ENCODE results near the gene C1orf35.

- TF ChIP-seq CTCF (IDR thresholded peaks at IDR 0.05; ENCODE audit: control extremely low read depth in 1 of 3, insufficient read depth in 1 of 3, low read depth in 1 of 3, low read length in 3 of 3) (no peak), GTF2F1 (IDR thresholded peaks at IDR 0.05; ENCODE audit: borderline replicate concordance, low read depth, low read length) (no peak), POLR2A (IDR thresholded peaks at IDR 0.05; ENCODE audit: control extremely low read depth in 1 of 2, low read depth in 2 of 2, low read length in 2 of 2) (no peak), CHD2 (IDR thresholded peaks at IDR 0.05; ENCODE audit: low read length) (no peak), POLR2AphosphoS5 (IDR thresholded peaks at IDR 0.05; ENCODE audit: low read depth, low read length) (no peak), TEAD4 (IDR thresholded peaks at IDR 0.05; ENCODE audit: low read depth, low read length) (no peak)
These were observed 40.5 kb upstream of the C1orf35 start for GRCh38 chr1:228143480-228144192.
